C1 segment of cervical spinal cord (tissue), 14 donors: ENCODE measurements around the gene CPSF7.
"Not testable (repeated sequence)": the region's sequence is repeated elsewhere in the genome, so short reads cannot be mapped to it uniquely, and the experiment has no call there.

Experiments
- DNase-seq, 14 donors: peaks; one replicate each; lab custom pipeline; 2025; lab: John Stamatoyannopoulos, UW

Gene CPSF7

GRCh38 chr11:61442616-61443015 is 12.8 kb upstream of the CPSF7 start:
- no peak for DNase-seq

DNA sequence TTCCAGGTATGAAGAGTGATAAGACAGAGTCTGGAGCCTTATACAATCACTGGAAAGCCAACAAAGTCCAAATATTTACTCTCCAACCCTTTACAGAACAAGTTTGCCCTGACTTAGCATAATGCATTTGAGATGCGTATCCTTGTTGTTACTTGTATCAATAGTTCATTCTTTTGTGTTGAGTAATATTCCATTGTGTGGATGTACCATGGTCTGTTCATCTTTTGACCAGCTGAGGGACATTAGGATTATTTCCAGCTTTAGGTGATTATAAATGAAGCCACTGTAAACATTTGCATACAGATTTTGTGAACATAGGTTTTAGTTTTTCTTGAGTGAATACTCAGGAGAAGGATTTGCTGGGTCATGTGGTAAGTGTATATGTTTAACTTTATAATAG is 9.8 kb upstream of the CPSF7 start:
- DNase-seq, result no peak

DNA sequence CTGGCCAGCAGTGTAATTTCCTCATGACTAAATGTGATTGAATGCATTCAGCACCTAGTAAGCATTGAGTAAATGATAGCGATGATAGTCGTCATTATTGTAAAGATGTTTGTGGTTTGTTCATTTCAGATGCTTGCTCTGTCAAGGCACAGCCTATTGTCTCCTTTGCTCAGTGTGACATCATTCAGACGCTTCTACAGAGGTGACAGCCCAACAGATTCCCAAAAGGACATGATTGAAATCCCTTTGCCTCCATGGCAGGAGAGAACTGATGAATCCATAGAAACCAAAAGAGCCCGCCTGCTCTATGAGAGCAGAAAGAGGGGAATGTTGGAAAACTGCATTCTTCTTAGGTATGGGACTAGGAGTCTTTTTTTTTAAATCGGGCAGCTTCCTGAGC is 7.7 kb upstream of the CPSF7 start:
- DNase-seq, result no peak

DNA sequence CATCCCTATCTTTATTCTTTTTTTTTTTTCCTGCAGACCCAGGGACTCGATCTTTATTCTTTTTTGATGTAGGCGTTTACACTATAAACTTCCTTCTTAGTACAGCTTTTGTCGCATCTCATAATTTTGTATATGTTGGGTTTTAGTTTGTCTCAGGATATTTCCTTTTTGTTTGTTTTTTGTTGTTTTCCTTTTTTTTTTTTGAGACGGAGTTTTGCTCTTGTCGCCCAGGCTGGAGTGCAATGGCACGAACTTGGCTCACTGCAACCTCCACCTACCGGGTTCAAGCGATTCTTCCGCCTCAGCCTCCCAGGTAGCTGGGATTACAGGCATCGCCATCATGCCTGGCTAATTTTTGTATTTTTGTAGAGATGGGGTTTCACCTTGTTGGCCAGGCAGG is 1.1 kb upstream of the CPSF7 start:
- DNase-seq, result not testable (repeated sequence)

- DNase-seq, result peak in 5 of 14 donors; percentile 33 to 75 (median 71)
Measured at GRCh38 chr11:61429346-61429690, 457 bp downstream of the CPSF7 start.

DNA sequence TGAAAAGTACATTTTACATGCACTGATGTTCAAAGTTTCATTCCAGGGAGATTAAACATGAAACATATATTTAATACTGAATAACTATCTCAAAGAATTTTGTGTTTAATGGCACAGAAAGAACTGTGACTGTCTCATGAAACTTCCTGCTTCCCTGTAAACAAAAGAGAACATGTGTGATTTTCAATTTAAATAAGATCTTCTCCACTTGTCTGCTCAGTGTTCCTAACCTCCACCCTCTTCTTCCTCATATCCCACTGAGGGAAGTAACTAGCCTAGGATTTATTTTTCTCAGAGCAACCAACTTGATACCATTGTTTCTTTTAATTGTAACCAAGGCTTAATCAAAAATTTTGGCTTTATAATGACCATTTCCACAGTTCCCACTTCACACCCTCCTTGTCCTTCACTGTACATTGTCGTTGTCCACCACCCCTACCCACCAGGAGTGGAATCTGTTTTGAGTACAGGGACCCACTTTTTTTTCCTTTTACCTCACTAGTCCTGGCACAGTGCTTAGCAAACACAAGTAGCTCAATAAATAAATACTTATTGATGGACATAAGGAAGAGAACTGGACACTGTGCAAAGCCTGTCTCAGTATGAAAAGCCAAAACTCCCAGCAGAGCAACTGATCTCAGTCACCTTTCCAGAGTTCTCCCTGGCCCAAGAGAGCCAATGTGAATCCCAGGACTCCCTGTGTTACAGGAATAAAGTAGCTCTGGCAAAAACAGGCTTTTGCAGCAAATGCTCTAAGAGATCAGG is 4.2 kb downstream of the CPSF7 start:
- DNase-seq, result no peak

GRCh38 chr11:61422226-61422625 is 7.5 kb downstream of the CPSF7 start:
- no peak for DNase-seq

DNA sequence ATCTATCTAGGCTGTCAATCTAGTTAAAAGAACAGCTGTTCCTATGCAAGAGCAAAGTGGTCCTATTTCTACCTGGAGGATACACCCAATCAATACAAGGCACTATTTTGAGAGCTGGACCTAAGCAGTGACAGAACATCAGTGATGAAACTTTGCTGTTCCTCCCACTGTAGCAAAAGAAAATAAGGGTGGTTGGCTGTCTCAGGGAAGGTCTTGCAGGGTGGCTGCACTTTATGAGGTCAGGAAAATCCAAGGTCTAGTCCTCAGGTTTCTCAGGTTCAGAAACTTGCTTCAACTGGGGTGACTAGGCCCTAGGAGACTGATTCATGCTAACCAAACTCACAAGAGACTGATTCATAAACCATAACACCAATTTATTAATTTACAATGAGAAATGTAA is 11.6 kb downstream of the CPSF7 start:
- no peak for DNase-seq

DNA sequence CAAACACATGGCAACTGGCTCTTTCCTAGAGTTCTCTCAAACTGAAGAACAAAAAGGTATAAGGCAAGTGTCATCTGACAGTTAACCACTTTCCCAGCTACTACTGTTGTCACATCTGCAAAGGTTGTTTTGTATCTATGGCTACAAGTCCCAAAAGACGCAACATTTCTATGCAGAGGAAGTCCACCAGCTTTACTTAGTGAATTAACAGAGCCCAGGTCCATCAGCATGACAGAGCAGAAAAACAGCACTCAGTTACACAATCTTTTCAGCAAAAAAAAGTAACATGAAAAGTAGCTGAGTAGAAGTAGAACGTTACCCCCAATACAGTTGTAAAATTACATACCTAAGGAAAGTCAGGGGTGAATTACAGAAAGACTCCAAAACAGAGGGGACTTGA is 12.1 kb downstream of the CPSF7 start:
- DNase-seq, result no peak

DNA sequence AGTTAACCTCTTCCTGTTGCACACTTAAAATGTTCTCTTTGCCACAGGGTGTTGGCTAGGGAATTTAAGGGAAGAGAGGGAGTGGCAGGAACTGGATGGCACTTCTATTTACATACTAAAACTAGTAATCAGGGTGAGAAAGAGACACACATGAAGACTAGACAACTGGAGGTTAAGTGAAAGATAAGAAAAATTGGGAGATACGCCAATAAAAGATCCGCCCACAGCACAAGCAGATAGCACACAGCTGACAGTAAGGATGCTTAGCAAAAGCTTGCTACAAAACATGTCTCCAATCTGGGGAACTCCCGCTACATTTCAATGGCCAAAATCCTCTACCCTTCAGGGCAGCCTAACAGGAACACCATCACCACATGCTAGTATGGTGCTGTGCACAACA is 12.8 kb downstream of the CPSF7 start:
- DNase-seq, result no peak

DNA sequence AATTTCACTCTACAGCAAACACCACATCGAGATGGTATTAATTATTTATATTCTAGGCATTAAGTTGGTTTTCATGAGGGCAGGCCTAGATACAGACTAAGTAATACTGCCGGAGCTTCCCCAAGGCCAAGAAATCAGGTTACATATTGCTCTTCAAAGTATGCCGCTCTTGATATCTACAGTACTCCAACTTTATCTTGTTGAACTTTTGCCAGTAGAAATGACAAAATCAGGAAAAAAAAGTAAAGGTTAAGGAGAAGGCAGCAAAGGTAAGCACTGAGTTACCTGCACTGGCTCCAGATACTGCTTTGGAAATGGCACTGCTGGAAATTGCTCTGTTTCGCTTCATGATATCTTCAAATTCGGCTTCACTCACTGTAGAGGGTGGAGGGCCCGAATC is 14.4 kb downstream of the CPSF7 start:
- DNase-seq, result no peak

DNA sequence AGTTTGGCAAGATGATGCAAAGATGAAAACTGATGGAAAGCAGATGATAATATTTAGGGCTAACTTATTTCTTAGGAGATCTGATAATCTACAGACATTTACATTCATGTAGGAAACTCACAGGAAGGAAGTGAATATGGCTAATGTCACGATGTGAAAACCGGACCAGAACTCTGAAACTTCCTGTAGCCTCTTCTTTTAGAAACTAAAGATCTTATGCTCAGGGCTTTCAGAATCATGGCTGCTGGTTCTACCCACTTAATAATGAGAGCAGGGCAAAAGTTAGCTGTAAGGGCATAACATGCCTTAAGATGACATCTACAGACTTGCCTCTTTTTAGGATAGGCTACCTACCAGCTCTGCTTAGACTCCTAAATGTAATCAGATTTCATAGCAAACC is 15.2 kb downstream of the CPSF7 start:
- no peak for DNase-seq

- DNase-seq, result no peak
Measured at GRCh38 chr11:61413496-61413895, 16.3 kb downstream of the CPSF7 start.

DNA sequence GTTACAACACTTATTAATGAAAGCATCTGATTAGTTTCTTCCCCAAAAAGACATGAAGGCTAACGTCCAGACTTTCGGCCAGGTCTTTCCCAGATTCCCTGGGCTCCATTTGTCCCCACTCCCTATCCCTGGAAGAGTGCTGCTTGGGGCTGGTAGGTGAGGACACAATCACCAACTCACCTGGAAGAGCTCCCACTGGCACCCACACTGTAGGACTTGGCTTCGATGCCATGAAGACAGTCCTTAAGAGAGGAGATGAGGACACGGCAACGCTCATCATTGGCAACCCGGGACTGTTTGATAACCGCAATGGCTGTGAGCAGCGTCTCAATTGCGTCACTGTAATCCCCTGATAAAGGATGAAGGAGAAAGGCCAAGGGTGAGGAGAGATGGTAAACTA is 18.2 kb downstream of the CPSF7 start:
- DNase-seq, result no peak

GRCh38 chr11:61406991-61407728 is 22.6 kb downstream of the CPSF7 start:
- no peak for DNase-seq

DNA sequence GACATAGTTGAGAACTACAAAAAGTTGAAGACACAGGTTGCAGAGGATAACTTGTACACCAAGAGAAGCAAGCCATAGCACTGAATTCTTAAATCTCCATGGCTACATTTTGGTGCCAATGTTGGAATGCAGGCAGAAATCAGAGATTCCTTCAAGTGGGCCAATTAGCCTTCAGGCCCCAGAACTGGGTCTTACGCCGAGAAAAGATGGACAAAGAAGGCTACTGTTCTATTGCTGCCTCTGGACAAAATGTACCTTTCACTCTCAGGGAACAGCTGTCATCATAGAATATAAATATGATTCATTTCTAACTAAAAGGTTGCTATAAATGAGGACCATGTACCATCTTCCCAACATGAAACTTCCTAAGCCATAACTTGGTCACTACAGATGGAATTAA is 23.7 kb downstream of the CPSF7 start:
- peak in 1 of 14 donors; percentile 7 for DNase-seq

- no peak for DNase-seq
Measured at GRCh38 chr11:61404641-61405040, 25.1 kb downstream of the CPSF7 start.

GRCh38 chr11:61404103-61404502 is 25.7 kb downstream of the CPSF7 start:
- no peak for DNase-seq

- DNase-seq, result no peak
Measured at GRCh38 chr11:61403658-61404057, 26.1 kb downstream of the CPSF7 start.

GRCh38 chr11:61401573-61401972 is 28.2 kb downstream of the CPSF7 start:
- no peak for DNase-seq

DNA sequence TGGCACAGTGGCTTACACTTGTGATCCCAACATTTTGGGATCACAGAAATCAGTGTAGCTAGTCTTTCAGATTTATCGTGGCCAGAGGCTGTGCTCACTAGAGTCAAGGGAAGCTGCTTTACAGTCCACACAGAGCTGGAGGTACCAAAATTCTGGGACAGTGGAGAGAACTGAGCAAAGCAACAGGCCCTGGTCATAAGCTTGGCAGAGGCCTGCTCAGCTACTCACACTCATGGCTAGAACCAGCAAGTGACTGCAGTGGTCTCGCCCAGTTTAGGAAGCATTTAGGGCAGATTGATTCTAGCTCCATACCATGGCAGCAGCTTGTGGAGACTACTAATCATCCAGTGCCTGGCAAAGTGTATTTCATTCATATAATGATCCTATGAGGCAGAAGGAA is 28.6 kb downstream of the CPSF7 start:
- DNase-seq, result no peak

- DNase-seq, result no peak
Measured at GRCh38 chr11:61392981-61393595, 36.7 kb downstream of the CPSF7 start.

- no peak for DNase-seq
Measured at GRCh38 chr11:61390161-61390560, 39.6 kb downstream of the CPSF7 start.
